Measurements from ENCODE around the gene CYLD.

DNA sequence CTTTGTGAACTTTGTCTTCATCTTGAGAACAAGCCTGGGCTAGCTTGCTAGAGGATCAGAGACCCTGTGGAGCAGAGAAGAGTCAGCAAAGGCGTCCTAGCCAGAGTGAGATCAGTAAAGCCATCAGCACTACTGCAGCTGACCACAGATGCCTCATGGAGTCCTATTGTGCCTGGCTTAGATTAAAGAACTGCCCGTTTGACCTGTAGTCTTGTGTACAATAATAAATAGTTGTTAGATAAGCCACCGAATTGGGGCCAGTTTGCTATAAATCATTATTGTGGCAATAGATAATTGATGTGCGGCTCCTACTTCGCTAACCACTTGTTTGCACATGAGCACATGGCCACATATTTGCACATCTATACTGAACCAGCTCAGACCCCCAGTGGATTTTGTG is 103.0 kb downstream of the CYLD start:
- TF ChIP-seq CTCF (IDR thresholded peaks at IDR 0.05), result no peak
- TF ChIP-seq POLR2A (IDR thresholded peaks at IDR 0.05), result no peak
